ENCODE measurements around the gene PTGFRN.
"Not testable (repeated sequence)": the region's sequence is repeated elsewhere in the genome, so short reads cannot be mapped to it uniquely, and the experiment has no call there.

PTGFRN gene

GRCh38 chr1:116870300-116870699 is 39.4 kb upstream of the PTGFRN start:
- Histone ChIP-seq H3K27me3 (ENCODE audit: insufficient read depth, low read depth, severe bottlenecking) (peaks cover 19% of the 10 kb centered on the region), H3K9me3 (ENCODE audit: severe bottlenecking) (peaks cover 13% of the 10 kb centered on the region), H3K27ac (no peak overlapping the region), H3K4me3 (ENCODE audit: low read depth, low read length) (no peak overlapping the region), H3K36me3 (no peaks in the 10 kb centered on the region)
- TF ChIP-seq CTCF (IDR thresholded peaks at IDR 0.05; ENCODE audit: low read depth, low read length) = no peak
- no peak for DNase-seq

- peaks cover 15% of the 10 kb centered on the region for H3K27me3 ChIP-seq (ENCODE audit: insufficient read depth, low read depth, severe bottlenecking)
- no peak overlapping the region for H3K4me3 ChIP-seq (ENCODE audit: low read depth, low read length)
- no peak for TF ChIP-seq CTCF (IDR thresholded peaks at IDR 0.05; ENCODE audit: low read depth, low read length)
- H3K27ac ChIP-seq = no peak overlapping the region
- no peak for DNase-seq
- H3K9me3 ChIP-seq (ENCODE audit: severe bottlenecking) = peaks cover 3% of the 10 kb centered on the region
- H3K36me3 ChIP-seq = no peaks in the 10 kb centered on the region
Observed at GRCh38 chr1:116871779-116872146, 38.0 kb upstream of the PTGFRN start.

- Histone ChIP-seq H3K27ac (no peak overlapping the region), H3K36me3 (no peaks in the 10 kb centered on the region), H3K27me3 (ENCODE audit: insufficient read depth, low read depth, severe bottlenecking) (peaks cover 2% of the 10 kb centered on the region), H3K9me3 (ENCODE audit: severe bottlenecking) (no peaks in the 10 kb centered on the region), H3K4me3 (ENCODE audit: low read depth, low read length) (no peak overlapping the region)
- no peak for DNase-seq
- TF ChIP-seq CTCF (IDR thresholded peaks at IDR 0.05; ENCODE audit: low read depth, low read length) = no peak
Observed at GRCh38 chr1:116873680-116874271, 35.9 kb upstream of the PTGFRN start.

DNA sequence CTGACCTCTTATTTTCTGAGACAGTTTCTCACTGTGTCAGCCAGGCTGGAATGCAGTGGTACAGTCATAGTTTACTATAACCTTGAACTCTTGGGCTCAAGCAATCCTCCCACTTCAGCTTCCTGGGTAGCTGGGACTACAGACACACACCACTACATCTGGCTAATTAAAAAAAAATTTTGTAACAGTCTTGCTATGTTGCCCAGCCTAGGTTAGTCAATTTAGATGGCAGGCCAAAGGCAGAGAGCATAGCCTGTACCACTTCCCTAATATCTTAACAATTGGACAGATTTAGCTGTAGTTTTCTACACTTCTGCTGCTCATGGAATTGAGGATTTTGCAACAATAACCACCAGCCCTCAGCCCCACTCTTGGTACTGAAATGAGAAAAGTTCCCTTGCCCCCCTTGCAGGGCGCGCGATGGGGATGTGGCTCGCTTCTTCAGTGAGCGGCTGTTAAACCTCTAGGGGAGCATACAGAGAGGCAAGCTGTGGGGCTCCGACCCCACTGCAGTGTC is 34.9 kb upstream of the PTGFRN start:
- H3K36me3 ChIP-seq = no peaks in the 10 kb centered on the region
- DNase-seq = no peak
- H3K27me3 ChIP-seq (ENCODE audit: insufficient read depth, low read depth, severe bottlenecking) = no peaks in the 10 kb centered on the region
- TF ChIP-seq CTCF (IDR thresholded peaks at IDR 0.05; ENCODE audit: low read depth, low read length) = no peak
- no peaks in the 10 kb centered on the region for H3K9me3 ChIP-seq (ENCODE audit: severe bottlenecking)
- H3K4me3 ChIP-seq (ENCODE audit: low read depth, low read length) = no peak overlapping the region
- no peak overlapping the region for H3K27ac ChIP-seq

DNA sequence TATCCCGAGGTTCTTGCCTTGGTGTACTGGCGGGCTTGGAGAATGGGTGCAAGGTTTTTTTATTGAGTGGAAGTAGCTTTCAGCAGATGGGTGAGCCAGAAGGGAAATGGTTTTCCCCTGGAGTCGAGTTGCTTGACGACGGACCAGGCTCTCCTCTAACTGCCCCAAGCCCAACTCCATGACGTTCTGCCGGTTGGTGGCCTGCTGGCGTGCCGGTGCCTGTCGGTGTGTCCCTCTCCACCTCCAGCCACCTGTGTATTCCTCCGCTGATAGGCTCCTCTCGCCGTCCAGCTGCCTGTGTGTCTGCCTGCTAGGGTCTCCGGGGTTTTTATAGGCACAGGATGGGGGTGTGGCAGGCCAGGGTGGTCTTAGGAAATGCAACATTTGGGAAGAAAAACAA is 34.3 kb upstream of the PTGFRN start:
- Histone ChIP-seq H3K36me3 (no peaks in the 10 kb centered on the region), H3K27ac (no peak overlapping the region), H3K4me3 (ENCODE audit: low read depth, low read length) (no peak overlapping the region), H3K27me3 (ENCODE audit: insufficient read depth, low read depth, severe bottlenecking) (no peaks in the 10 kb centered on the region), H3K9me3 (ENCODE audit: severe bottlenecking) (no peaks in the 10 kb centered on the region)
- no peak for DNase-seq
- no peak for TF ChIP-seq CTCF (IDR thresholded peaks at IDR 0.05; ENCODE audit: low read depth, low read length)

DNA sequence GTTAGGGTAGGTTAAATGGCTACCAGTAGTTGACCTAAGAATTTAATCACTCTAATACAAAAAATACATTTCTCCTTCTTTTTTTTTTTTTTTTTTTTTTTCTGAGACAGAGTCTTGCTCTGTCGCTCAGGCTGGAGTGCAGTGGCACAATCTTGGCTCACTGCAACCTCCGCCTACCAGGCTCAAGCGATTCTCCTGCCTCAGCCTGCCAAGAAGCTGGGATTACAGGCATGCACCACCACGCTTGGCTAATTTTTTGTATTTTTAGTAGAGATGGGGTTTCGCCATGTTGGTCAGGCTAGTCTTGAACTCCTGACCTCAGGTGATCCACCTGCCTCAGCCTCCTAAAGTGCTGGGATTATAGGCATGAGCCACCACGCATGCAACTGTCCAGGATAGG is 33.8 kb upstream of the PTGFRN start:
- DNase-seq; H3K36me3 ChIP-seq; H3K27ac ChIP-seq; H3K9me3 ChIP-seq (ENCODE audit: severe bottlenecking); H3K27me3 ChIP-seq (ENCODE audit: insufficient read depth, low read depth, severe bottlenecking); H3K4me3 ChIP-seq (ENCODE audit: low read depth, low read length): not testable (repeated sequence)
